ENCODE results near the gene PRKG1. TPM values are rescaled to one million over a fixed set of nuclear protein-coding genes. Genes with fewer than 3 reads are reported as not detected.

Gene PRKG1
- total and polyA plus RNA-seq, 2 of the 8 experiments (the other 6 are each of a cell fraction or from before 2014, with no cell fraction given) = 4.2 to 15.2 TPM

GRCh38 chr10:51472154-51472553 lies 397.9 kb downstream of the PRKG1 start:
- H3K4me3 ChIP-seq (ENCODE audit: extremely low read depth in 1 of 4, insufficient read depth in 2 of 4, low read depth in 3 of 4, low read length in 4 of 4) = no peak overlapping the region
- H2AK5ac ChIP-seq (ENCODE audit: low read depth, low read length) = no peak overlapping the region
- H2BK5ac ChIP-seq (ENCODE audit: low read depth, low read length) = no peak overlapping the region
- FAIRE-seq (no peak), DNase-seq (ENCODE audit: low read depth in 1 of 2, low spot score in 2 of 2) (no peak)
- no peak overlapping the region for H2BK20ac ChIP-seq (ENCODE audit: low read length)
- H3K14ac ChIP-seq (ENCODE audit: insufficient read length) = no peak overlapping the region
- ChIA-PET CTCF (ENCODE audit: partially characterized antibody) (no interaction called here), POLR2A (ENCODE audit: partially characterized antibody) (no interaction called here)
- H3K4ac ChIP-seq (replicated peaks; ENCODE audit: insufficient read length, low read depth, low read length) = no peak overlapping the region
- H2AFZ ChIP-seq (ENCODE audit: low read length) = no peak overlapping the region
- H4K8ac ChIP-seq (ENCODE audit: extremely low read depth, insufficient read depth, low read length) = no peak overlapping the region
- no peak overlapping the region for H2BK120ac ChIP-seq (replicated peaks; ENCODE audit: low read depth, low read length)
- H3K9ac ChIP-seq (replicated peaks in 1 of 4; ENCODE audit: extremely low read depth in 1 of 4, low read depth in 3 of 4, low read length in 3 of 4) = no peak overlapping the region
- H3K4me2 ChIP-seq (ENCODE audit: insufficient read depth in 1 of 2, low read depth in 2 of 2, low read length in 2 of 2) = no peak overlapping the region
- no peak overlapping the region for H3K27ac ChIP-seq (ENCODE audit: low read depth, low read length)
- H3K18ac ChIP-seq (ENCODE audit: extremely low read depth, low read length) = no peak overlapping the region
- no peak overlapping the region for H2BK15ac ChIP-seq (ENCODE audit: low read length)
- H3K79me1 ChIP-seq (ENCODE audit: low read depth, low read length) = no peaks in the 10 kb centered on the region
- TF ChIP-seq EGR1 (IDR thresholded peaks at IDR 0.05; ENCODE audit: borderline replicate concordance, low read depth, low read length) (no peak), MAFK (IDR thresholded peaks at IDR 0.05; ENCODE audit: low read depth, low read length) (peak; percentile 20; the same call in 1 of the 2 replicates)
- no peaks in the 10 kb centered on the region for H3K36me3 ChIP-seq (ENCODE audit: control insufficient read depth in 2 of 4, insufficient read depth in 4 of 4, low read length in 3 of 4)
- H3K27me3 ChIP-seq (replicated peaks in 1 of 4; ENCODE audit: control insufficient read depth in 3 of 4, extremely low read depth in 1 of 4, insufficient read depth in 3 of 4, low read length in 3 of 4) = no peaks in the 10 kb centered on the region
- H3K56ac ChIP-seq (replicated peaks; ENCODE audit: insufficient read length, low read depth, low read length) = no peak overlapping the region
- H3K9me3 ChIP-seq (ENCODE audit: insufficient read depth in 2 of 2, low read depth in 1 of 2, low read length in 1 of 2) = no peaks in the 10 kb centered on the region
- no peaks in the 10 kb centered on the region; a peak in 1 of 7 replicates for H3K4me1 ChIP-seq (replicated peaks in 1 of 4; ENCODE audit: control insufficient read depth in 3 of 4, insufficient read depth in 4 of 4, low read length in 3 of 4)
- H3K23ac ChIP-seq (ENCODE audit: insufficient read length) = no peak overlapping the region
- no peak overlapping the region for H2BK12ac ChIP-seq (ENCODE audit: low read depth, low read length)
- no peaks in the 10 kb centered on the region for H3K79me2 ChIP-seq (ENCODE audit: control insufficient read depth in 1 of 2, insufficient read depth in 2 of 2, low read length in 2 of 2)
- H4K5ac ChIP-seq (ENCODE audit: insufficient read length, low read depth, low read length) = no peak overlapping the region
- H3K23me2 ChIP-seq (ENCODE audit: low read depth, low read length) = no peaks in the 10 kb centered on the region
- H4K20me1 ChIP-seq (replicated peaks in 1 of 2; ENCODE audit: control insufficient read depth in 1 of 2, insufficient read depth in 2 of 2, low read length in 2 of 2) = no peaks in the 10 kb centered on the region
- 35% methylated on average over 1 of the region's 1 CpG; no CpG with 5 or more reads in 1 of the 2 experiments for WGBS, 2 experiments (ENCODE audit: extremely low coverage in 1 of 2, insufficient coverage in 1 of 2, insufficient read length in 1 of 2, insufficient replicate concordance in 2 of 2, low coverage in 1 of 2, low lambda C conversion rate in 2 of 2, missing lambda C conversion rate in 1 of 2)
- H4K91ac ChIP-seq (replicated peaks; ENCODE audit: insufficient read length, low read length) = no peak overlapping the region

All from H1 (cell line).